ENCODE results near the gene TCFL5.
"Not testable (repeated sequence)": the region's sequence is repeated elsewhere in the genome, so short reads cannot be mapped to it uniquely, and the experiment has no call there.

Gene TCFL5

GRCh38 chr20:62855120-62855519 is 6.5 kb downstream of the TCFL5 start:
- DNase-seq (ENCODE audit: low read depth in 2 of 2) = no peak

- no peak for DNase-seq (ENCODE audit: low read depth in 2 of 2)
Measured at GRCh38 chr20:62854121-62854520, 7.5 kb downstream of the TCFL5 start.

GRCh38 chr20:62853304-62853703 is 8.3 kb downstream of the TCFL5 start:
- not testable (repeated sequence) for DNase-seq (ENCODE audit: low read depth in 2 of 2)

DNA sequence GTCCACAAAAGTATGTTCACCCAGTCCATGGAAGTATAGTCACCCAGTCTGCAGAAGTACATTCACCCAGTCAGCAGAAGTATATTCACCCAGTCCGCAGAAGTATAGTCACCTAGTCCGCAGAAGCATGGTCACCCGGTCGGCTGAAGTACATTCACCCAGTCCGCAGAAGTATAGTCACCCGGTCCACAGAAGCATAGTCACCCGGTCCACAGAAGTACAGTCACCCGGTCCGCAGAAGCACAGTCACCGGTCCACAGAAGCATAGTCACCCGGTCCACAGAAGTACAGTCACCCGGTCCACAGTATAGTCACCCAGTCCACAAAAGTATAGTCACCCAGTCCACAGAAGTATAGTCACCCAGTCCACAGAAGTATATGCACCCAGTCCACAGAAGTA is 8.8 kb downstream of the TCFL5 start:
- DNase-seq (ENCODE audit: low read depth in 2 of 2) = no peak

DNA sequence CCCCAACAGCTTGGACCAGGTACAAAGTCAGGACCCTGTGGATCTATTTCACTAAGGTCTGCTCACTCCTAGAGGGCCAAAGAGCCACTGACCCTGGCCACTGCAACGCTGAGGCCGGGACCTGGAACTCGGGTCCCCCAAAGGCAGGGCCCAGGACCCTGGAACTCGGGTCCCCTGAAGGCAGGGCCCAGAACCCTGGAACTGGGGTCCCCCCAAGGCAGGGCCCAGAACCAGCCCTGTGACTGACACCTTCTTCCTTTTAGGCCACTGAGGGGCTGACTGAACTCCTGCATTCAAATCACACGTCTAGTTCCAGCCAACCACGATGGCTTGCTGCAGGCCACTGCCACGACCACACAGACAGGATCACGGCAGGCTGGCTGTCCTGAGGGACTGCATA is 9.4 kb downstream of the TCFL5 start:
- DNase-seq (ENCODE audit: low read depth in 2 of 2) = no peak

GRCh38 chr20:62850333-62850974 is 11.2 kb downstream of the TCFL5 start:
- no peak for DNase-seq (ENCODE audit: low read depth in 2 of 2)

DNA sequence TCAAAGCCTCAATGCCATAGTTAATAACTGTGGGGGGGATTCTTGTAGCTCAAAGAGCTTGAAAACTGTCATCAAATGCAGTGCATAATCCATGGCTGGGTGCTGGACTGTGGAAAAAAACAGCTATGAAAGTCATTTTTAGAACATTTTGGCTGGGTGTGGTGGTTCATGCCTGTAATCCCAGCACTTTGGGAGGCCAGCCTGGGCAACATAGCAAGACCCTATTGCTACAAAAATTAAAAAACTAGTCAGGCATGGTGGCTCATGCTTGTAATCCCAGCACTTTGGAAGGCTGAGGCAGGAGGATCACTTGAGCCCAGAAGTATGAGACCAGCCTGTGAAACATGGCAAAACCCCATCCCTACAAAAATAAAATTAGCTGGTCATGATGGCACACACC is 12.2 kb downstream of the TCFL5 start:
- DNase-seq (ENCODE audit: low read depth in 2 of 2) = no peak

DNA sequence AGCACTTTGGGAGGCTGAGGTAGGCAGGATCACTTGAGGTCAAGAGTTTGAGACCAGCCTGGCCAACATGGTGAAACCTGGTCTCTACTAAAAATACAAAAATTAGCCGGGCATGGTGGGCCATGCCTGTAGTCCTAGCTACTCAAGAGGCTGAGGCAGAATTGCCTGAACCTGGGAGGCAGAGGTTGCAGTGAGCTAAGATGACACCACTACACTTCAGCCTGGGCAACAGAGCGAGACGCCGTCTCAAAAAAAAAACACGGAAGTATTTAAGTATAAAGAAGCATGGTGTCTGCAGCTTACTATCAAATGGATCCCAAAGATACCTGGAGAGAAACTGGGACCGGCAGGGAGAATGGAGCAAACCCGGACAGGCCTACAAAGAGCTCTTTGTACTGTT is 12.7 kb downstream of the TCFL5 start:
- not testable (repeated sequence) for DNase-seq (ENCODE audit: low read depth in 2 of 2)

DNA sequence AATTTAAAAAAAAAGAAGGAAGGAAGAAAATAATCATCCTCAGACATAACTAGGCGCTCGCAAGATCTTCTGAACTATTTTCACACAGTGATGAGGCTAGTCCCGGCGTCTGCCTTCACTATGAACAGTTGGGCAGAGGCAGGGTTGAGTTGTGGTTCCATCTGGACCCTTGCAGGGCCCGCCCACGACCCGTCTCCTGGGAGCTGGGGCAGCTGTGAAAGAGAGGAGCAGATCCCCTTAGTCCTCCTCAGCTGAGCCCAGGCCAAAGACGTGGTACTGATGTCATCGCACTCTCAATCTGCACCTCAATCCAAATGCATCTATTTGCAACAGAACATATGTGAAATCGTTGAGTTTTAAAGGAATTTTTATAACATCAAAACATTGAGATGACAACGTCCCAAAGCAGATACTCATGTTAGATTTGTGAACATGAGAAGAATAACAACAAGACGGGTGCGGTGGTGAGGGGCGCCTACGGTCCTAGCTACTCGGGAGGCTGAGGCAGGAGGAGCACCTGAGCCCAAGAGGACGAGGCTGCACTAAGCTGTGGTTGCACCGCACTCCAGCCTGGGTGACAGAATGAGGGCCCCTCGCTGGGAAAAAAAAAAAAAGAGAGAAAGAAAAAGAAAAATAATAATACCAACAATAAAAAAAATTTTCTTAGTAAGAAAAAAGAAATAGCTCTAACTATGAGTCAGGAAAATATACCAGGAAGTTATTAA is 15.3 kb downstream of the TCFL5 start:
- DNase-seq (ENCODE audit: low read depth in 2 of 2) = no peak

DNA sequence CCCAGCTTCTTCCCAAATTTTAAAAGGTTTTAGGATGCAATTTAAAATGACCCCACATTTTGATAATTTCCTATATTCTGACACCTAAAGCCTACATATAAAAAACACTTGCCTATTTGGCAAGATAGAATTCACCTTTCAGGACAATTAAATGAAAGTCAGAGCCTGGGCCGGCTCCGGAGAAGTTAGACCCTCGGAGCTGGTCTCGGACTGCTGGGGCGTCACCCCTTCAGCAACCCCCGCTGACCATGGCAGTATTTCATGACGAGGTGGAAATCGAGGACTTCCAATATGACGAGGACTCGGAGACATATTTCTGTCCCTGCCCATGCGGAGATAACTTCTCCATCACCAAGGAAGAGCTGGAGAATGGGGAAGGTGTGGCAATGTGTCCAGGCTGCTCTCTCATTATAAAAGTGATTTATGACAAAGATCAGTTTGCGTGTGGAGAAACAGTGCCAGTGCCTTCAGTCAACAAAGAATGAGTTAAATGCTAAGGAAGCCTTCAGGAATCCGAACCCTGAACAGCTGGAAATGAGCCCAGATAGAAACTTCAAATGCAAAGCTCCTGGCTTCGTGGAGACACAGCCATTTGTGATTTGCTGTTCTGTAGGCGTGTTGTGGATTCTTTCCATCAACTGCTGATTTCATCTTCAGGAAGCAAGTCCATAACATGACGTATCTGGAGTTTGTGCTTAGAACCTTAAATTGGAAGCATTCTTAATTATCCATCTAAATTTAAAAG is 16.0 kb downstream of the TCFL5 start:
- DNase-seq (ENCODE audit: low read depth in 2 of 2) = no peak

- DNase-seq (ENCODE audit: low read depth in 2 of 2) = no peak
Measured at GRCh38 chr20:62844182-62844581, 17.4 kb downstream of the TCFL5 start.

- no peak for DNase-seq (ENCODE audit: low read depth in 2 of 2)
Measured at GRCh38 chr20:62843656-62844055, 18.0 kb downstream of the TCFL5 start.

DNA sequence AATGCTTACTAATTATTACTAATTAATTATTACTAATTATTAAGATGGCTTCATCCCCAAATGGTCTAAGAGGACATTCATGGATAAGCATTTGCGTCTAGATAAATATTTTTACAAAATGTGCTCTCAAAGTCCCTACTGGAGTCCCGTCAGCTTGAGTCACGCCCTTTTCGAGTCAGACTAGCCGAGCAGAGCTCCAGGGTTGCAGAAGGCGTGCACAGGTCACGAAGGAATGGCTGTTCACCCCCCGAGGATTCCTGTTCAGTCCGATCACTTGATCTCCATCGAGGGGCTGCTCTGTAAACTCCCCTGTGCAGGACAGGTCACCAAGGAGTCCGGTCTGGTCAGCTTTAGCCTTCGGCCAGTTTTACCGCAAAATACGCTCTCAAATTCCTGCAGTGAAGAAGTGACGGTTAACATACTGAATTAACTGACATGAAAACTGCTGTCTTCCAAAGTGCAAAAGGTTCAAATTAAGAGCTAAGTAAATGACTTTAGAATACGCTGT is 19.9 kb downstream of the TCFL5 start:
- no peak for DNase-seq (ENCODE audit: low read depth in 2 of 2)

DNA sequence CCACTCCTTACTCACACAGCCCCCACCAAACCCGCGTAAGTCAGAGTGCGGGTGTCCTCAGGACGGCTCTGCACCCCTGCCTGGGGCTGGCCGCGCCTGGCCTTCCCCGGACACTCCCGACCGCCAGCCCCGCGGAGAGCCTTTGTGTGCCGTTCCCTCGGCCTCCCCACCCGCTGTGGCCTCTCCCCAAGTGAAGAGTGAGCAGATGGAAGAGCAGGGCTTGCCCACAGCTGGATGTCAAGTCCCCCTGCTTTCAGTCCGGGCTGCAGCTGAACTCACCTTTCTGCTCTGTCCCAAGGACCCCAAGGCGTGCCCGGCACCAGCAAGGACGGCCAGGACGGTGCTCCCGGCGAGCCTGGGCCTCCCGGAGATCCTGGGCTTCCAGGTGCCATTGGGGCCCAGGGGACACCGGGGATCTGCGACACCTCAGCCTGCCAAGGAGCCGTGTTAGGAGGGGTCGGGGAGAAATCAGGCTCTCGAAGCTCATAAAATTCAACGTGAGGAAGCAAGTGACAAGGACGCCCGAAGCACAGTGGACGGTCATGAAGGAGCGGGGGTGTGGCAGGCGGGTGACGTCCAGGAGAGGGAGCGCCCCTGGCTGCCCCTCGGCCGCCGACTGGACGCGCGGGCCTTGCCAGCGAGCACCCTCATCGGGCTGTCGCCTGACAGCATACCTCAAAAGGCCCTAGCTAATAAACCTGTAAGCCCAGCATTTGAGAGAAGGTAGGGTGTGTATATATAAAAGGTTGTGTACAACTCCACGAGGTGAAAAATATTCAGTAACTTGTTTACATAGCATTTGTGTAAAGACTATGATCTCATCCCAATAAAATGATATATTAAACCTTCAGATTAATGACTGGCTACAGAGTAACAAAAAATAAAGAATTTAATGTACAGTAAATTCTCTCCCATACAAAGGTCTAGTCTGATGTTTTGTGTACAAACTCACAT is 21.1 kb downstream of the TCFL5 start:
- no peak for DNase-seq (ENCODE audit: low read depth in 2 of 2)

GRCh38 chr20:62839816-62840215 is 21.8 kb downstream of the TCFL5 start:
- DNase-seq (ENCODE audit: low read depth in 2 of 2) = no peak

DNA sequence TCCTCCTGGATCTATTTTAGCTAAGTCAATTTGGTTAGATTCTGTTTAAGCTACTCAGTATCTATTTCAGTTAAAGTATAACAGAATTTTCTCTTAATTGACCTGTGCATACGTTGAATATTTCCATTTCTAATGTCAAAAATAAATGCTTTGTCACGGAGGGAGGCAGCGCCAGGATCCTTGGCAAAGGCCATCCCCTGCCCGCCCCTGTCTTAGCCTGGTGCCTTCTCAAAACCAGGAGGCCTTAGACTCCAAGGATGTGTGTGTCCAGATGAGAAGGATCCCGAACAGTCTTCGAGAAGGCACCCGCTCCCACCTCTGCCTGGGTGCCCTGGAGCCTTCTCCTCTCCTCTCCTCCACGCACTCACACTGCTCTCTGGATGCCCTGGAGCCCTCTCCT is 22.4 kb downstream of the TCFL5 start:
- no peak for DNase-seq (ENCODE audit: low read depth in 2 of 2)

DNA sequence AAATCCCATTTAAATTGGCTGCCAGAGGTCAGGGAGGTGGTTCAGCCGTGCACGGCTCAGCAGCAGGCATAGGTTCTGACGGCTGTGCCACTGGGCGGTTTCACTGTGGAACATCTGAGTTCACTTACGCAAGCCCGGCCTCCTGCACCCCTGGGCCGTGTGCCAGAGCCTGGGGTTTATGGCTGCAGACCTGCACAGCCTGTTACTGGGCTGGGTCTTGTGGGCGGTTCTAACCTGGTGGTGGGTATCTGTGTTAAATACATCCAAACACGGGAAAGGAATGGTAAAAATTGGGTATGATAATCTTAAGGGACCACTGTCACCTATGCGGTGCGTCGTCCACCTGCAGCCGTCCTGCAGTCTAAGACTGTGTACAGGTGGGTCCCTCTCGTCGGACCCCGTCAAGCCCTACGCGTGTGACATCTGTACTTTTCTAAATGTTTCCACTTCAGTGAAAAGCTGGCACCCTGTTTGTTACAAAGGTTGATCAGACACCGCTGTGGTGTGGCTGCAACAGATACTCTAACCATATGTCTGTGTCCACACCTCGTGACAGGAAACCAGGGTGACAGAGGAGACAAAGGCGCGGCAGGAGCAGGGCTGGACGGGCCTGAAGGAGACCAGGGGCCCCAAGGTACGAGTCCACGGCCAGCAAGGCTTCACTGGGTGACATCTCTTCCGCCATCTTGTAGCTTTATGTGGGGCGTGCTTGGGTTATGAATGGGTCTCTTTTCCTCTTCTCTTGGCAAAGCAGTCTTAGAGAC is 23.3 kb downstream of the TCFL5 start:
- no peak for DNase-seq (ENCODE audit: low read depth in 2 of 2)

GRCh38 chr20:62837790-62838127 is 23.9 kb downstream of the TCFL5 start:
- DNase-seq (ENCODE audit: low read depth in 2 of 2) = no peak

DNA sequence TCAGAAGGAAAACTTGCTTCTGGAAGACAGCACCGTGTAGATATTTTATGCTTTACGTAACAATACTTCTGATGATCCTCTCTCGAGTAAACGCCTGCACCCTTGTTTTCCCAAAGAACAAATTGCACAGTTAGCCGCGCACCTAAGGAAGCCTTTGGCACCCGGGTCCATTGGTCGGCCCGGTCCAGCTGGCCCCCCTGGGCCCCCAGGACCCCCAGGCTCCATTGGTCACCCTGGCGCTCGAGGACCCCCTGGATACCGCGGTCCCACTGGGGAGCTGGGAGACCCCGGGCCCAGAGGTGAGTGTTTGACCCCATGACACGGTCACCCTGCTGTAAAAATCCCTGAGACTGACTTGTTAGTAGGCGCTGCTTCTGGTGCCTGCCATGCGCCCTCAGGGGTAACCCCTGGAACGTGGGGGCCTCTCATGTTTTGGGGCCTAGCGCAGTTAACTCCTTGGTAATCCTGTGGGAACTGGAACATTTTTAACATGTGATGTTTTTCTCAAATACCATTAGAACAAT is 24.6 kb downstream of the TCFL5 start:
- no peak for DNase-seq (ENCODE audit: low read depth in 2 of 2)

DNA sequence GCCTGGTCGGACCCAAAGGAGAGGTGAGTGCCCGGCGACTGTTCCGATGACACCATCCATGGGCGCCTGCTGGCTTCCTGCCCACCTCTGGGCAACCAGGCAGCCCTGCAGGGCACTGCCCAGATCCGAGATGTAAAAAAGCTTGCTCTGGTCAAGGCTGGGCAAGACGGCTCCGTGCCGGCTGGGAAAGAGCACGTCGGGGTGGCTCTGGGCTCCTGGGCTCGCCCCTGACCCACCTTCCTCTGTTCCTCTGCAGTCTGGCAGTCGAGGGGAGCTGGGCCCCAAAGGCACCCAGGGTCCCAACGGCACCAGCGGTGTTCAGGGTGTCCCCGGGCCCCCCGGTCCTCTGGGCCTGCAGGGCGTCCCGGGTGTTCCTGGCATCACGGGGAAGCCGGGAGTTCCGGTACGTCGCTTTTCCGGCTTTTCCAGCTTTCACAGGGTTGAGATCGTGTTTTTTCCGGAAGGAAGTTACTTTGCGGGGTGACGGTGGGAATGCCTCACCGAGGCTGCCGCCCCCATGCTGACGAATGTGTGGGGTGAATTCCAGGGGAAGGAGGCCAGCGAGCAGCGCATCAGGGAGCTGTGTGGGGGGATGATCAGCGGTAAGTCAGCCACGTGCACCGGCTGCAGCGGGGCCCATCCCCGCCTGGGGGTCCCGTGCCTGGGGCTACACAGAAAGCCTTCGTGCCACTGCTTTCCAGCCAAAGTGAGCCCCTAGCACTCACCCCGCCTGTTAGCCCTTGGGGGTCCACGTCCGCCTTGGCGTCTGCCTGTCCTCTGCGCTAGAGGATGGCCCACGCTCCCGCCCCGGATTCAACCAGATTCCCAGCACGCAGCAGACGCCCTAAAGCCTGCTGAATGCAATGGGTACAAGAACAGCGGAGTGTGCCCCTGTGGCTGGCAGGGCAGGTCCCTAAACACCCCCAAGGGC is 25.4 kb downstream of the TCFL5 start:
- no peak for DNase-seq (ENCODE audit: low read depth in 2 of 2)
